HG03521 (cell line): ENCODE measurements around the gene SPEF1.
A peak's percentile ranks its signal among the peaks of the same experiment; 100 is the strongest.
"Not testable (repeated sequence)": the region's sequence is repeated elsewhere in the genome, so short reads cannot be mapped to it uniquely, and the experiment has no call there.

Experiments used
- ATAC-seq: cut with Tn5 transposase; IDR thresholded peaks from one replicate; pipeline ENCODE4 v1.9.1; 2021; ENCODE audit warnings: mild to moderate bottlenecking, moderate library complexity; ENCODE audit not compliant: unreplicated experiment

The SPEF1 gene

DNA sequence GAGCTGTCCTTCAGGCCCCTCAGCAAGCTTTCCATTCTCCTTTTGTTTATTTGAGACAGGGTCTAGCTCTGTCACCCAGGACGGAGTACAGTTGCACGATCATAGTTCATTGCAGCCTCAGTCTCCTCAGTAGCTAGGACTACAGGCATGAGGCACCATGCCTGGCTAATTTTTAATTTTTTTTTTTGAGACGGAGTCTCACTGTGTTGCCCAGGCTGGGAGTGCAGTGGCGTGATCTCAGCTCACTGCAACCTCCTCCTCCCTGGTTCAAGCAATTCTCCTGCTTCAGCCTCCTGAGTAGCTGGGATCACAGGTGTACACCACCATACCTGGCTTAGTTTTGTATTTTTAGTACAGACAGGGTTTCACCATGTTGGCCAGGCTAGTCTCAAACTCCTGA is 8.0 kb upstream of the SPEF1 start:
- ATAC-seq, result not testable (repeated sequence)

DNA sequence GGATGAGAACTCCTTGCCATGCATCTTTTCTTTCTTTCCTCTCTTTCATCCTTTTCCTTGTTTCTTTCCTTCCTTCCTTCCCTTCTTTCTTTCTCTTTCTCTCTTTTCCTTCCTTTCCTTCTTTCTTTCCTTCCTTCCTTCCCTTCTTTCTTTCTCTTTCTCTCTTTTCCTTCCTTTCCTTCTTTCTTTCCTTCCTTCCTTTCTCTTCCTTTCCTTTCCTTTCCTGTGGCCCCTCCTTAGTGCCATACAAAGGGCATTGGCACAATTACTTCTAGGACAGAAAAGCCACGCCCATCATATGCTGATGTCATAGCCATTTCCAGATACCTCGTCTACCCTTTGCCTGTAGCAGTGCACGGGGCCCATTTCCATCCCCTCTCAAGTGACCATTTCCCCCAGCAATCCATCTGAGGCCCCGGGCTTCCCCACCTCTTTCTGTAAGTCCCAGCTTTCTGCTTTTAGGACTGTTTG is 7.5 kb upstream of the SPEF1 start:
- ATAC-seq, result no peak

DNA sequence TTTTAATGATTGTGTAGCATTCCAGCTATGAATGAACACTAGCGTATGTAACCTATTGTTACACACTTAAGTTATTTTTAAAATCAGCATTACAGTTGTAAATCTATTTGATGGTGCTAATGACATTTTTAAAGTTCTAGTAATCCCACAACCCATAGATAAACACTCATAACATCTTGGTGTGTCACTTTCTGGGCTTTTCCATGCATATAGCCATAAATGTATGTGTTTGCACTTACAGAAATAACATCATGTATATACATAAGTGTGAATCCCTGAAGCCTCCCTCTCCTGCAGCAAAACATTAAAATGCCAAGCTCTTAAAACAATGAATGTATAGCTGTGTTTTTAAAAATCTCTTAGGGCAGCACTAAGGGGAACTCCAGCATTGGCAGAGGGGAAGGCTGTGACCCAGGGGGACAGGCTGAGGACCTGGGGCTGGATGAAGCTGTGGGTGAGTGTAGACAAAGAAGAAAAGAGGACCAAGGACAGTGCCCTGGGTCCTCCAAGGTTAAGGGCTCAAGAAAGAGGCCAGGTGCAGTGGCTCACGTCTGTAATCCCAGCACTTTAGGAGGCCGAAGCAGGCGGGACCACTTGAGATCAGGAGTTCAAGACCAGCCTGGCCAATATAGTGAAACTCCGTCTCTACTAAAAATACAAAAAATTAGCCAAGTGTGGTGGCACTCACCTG is 6.2 kb upstream of the SPEF1 start:
- ATAC-seq, result no peak

DNA sequence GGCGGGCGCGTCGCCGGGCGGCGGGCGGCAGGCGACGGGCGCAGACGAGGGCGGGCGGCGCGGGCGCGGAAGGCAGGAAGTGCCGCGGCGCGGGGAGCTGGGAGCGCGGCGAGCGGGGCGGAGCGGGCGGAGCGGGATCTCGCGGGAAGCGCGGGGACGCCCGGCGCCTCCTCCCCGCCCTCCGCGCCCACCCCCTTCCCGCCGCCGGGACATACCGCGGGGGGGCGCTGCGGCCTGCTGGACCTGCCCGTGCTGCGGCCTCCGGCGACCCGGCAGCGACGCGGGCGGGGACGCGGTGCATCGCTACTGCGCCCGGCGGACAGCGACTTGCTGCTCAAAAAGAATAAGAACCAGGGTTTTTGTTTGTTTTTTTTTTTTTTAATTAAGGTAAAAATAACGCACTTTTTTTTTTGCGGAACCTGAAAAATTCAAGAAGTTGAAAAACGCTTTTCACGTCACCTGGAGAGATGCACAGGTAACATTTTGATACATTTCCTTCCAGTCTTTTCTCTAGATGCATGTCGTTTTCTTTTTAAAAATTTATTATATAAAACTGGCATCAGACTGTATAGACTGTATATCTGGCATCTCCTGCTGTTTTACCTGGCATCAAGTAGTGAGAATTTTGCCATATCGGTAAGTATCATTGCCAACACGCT is 5.5 kb upstream of the SPEF1 start, which contains the start of gene CENPB:
TSS of gene CENPB (minus strand) at position 76 of the 659 bp plus-strand sequence. CDS start 257 bp downstream, outside the sequence.
- peak; percentile 82 for ATAC-seq

DNA sequence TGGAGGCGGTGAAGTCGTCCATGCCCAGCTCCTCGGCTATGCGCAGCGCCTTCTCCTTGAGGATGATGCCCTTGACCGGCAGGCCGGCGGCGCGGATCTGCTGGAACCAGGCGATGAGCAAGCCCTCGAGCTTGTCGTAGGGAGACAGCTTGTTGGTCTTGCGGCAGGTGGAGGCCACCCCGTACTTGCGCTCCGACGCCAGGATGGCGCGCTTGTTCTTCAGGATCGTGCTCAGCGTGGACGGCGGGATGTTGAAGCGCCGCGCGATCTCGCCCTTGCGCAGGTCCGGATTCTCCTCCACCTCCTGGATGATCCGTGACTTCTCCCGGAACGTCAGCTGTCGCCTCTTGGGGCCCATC is 4.9 kb upstream of the SPEF1 start:
- ATAC-seq, result peak; percentile 17

DNA sequence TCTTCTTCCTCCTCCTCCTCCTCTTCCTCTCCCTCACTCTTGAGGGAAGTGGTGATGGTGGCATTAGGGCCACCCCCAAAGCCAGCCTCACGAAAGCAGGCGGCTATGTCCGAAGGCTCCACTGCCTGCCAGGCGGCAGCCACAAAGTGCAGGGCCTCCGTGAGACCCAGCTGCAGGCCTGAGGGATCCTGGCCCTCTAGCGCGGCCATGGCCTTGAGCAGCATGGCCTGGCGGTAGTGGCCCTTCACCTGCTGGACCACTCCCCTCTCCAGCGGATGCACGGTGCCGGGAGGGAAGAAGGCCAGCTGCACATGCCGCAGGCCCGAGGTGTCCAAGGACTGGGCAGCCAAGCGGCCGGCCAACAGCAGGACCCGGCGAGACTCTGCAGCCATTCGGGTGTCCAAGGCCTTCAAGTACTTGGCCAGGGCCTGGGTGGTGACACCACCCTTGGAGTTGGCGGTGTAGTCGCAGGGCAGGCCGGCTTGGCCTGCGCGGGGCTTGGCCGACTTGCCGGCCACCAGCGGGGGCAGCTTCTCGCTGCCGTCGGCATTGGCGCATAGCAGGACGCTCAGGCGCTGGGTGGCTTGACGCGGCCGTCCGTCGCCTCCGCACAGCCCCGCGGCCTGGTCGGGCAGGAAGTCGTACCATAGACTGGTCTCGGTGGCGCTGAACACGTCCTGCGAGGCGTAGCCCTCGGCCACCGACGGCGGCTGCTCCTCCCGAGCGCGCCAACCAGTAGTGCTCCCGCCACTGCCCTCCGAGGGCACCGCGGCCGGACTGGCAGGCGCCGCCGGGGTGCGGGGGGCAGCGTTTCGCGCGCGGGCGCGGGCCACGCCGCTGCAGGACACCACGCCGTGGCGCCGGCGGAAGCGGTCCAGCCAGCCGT is 4.2 kb upstream of the SPEF1 start:
- no peak for ATAC-seq

DNA sequence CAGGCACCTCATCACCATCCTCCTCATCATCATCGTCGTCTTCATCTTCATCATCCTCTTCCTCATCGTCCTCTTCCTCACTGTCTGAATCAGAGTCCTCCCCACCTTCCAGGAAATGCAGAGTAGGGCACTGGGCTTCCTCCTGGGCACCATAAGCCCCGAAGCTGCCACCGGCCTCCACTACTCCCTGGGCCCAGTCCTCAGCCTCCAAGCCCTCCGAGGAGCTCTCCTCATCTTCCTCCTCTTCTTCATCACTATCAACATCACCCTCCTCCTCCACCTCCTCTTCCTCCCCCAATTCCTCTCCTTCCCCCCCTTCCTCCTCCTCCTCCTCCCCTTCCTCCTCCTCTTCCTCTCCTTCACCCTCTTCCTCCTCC is 3.6 kb upstream of the SPEF1 start:
- ATAC-seq, result no peak

DNA sequence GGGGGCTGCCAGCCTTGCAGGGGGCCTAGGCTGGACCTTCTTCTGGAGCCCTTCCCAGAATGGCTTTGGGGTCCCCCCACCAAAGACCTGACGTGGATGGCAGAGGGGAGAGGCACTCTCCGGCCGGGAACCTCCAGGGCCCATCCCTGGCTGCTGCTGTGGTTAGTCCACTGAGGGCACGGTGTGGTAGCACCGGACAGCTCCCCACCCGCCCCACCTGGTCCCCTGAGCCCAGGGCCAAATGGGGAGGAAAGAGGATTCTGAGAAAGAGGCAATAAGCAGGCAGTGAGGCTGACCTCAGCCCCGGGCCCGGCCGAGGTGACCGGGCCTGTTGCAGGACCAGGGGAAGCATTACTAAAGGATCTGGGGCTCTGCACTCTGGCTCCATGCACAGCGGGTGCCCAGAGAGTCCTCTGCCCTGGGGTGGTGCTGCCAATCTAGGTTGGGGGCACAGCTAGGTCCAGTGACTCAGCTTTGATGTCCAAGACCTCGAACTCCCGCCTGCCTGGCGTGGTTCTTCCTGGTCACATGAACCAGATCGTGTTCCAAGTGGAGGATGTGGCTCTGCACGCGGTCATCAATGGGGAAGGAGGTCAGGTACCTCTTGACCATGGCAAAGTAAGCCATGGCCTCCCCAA is 3.1 kb upstream of the SPEF1 start:
- no peak for ATAC-seq

DNA sequence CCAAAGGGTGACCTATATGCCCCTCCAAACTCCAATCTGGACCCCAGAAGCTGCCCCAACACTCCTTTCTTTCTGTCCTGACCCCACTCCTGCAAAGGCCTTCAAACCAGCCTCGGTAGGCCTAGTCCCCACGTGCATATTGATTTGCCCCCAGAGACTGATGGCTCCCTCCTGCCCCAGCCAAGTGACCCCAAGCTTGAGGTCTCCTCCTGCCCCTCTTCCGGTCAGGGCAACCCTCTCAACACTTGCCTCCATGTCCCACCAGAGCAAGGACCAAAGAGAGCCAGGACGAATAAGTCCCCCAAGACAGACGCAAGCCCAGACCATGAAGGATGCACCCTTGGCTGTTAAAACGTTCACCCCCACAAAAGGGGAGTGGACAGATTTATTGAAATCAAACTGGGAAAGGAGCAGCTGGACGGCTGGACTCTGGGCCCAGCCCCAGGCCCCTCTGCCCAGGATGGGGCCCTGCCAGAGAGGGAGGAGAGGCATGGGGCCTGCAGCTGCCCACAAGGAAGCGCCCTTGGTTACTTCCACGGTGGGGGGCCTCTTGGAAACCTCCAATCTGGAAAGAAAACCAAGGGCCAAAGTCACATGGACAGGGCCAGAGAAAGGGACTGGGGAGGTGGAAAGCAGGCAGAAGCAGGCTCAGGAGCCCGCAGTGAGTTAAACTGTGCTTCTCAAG is 2.4 kb upstream of the SPEF1 start:
- ATAC-seq, result no peak

DNA sequence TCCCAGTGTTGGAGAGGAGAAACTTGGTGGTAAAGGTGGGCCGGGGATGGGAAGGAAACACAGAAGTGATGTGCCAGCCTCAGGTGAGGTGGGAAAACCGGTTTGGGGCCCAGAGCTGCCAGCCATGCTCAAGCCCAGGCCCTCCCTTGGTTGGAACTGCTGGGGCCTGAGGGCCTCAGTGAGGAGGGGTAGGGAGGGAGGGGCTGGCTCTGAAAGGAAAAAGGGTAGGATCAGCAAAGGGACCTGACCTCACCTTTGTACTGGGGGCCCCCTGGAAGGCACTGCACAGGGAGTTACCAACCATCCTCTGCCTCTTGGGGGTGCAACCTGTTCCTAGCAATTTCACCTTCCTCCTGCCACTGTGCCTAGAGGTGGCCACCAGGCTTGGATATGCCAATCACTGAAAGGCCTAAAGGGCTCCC is 1.8 kb upstream of the SPEF1 start:
- ATAC-seq, result no peak

DNA sequence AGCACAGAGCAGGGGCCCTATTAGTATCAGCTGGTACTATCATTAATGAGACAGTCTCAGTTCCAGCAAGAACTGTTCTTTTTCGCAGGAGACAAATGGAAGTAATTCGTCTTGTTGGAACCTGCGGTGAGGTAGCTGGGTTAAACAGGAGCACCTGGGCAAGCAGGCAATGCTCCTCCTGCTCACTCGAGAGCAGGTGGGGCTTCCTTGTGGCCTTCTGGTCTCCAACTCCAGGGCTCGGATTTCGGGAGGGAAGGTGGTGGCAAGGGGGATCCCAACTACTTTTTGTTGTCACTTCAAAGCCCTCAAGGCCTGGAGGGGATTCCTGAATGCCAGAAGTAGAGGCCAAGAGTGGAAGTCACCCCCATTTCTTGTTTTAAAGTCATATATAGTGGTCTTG is 1.3 kb upstream of the SPEF1 start:
- no peak for ATAC-seq

DNA sequence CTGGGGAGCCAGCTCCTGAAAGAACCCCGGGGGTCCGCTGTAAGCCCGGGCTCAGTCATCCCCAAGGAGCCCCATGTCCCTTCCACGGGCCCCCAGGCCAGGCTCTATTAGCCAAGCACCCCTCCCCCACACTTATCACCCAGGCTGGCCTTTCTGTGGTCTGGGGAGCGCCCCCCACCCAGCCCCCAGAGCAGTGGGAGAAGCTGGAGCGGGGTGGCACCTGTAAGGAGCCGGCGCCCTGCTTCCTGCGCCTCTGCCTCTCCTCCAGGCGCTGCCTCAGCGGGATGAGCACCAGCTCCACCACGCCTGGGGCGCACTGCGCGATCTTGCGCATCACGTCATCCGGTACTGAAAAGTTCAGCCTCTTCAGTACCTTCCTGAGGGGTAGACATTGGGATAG is 2.3 kb downstream of the SPEF1 start:
- ATAC-seq, result no peak

DNA sequence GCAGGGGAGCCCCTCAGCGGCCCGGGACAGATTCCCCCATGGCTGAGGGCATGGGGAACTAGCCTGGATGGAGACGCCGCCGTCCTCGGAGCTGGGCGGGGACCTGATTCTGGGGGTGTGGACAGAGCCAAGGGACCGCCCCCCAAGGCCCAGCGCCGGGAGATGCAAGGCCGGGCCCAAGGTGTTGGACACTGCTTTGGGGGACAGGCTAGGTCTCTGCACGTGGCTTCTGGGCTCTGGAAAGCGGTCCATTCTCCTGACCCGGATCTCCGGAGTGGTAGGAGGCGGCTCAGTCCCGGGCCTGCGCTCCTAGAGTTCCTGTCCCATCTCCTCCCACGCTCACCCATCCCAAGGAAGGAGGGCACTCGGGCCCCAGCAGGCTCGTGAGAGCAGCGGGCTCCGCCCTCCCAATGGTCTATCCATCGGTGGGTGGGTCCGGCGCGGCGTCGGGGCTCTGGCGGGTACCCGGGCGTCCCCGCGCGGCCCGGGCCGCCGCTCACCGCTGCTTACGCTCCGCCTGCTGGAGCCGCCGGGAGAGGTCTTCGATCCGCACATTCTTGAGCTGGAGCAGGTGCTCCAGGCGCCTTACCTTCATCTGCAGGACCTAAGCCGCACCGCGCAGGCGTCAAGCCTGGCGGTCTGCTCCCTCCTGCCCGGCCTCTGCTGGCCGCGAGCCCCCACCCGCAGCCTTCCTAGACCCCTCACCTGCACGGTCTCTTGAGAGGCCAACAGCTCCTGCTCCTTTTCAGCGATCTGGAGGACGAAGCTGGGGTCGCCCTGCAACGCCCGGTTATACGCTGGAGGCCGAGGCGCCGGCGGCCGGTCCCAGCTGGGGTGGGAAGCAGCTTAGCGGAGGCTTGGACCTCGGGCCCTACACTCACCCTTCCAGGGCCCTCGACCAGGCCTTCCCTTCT is 3.3 kb downstream of the SPEF1 start:
- ATAC-seq, result no peak

DNA sequence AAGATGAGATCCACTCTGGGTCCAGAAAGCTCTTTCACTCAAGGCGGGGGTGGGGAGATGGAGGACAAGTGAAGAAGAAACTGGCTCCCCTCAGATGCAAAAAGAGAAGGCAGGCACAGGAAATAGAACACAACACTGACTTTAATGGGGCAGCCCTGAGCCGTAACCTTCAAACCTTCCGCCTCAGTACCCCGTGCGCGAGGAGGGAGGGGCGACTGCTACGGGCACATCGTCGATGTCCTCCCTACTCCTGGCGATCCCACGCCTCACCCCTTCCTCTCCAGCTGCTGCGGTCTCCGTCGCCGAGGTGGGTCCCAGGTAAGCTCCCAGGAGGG is 3.9 kb downstream of the SPEF1 start:
- no peak for ATAC-seq

DNA sequence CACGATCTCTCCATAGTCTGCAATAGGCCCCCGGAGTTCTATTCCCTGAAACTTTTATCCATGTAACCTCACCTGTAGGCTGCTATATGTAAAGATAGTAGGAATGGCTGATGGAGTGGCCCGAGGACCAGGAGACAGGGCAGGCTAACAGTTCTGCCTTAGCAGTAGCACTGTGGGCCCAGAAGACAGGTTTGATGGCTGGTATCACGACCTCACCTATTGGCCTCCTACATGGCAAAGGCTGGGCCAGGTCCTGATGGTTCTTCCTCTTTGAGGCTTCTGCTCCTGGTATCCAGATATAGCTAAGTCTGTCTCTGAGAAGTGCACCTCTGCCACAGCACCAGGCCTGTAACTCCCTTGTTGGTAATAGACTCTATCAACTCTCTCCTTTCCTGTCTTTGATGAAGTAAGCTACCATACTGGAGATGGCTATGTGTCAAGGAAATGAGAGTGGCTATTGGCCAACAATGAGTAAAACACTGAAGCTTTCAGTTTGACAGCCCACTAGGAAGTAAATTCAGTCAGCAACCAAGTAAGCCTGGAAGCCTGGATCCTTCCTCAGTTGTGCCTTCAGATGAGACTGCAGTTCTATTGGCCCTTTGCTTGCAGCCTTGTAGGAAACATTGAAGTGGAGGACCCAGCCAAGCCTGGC is 5.7 kb downstream of the SPEF1 start:
- no peak for ATAC-seq

DNA sequence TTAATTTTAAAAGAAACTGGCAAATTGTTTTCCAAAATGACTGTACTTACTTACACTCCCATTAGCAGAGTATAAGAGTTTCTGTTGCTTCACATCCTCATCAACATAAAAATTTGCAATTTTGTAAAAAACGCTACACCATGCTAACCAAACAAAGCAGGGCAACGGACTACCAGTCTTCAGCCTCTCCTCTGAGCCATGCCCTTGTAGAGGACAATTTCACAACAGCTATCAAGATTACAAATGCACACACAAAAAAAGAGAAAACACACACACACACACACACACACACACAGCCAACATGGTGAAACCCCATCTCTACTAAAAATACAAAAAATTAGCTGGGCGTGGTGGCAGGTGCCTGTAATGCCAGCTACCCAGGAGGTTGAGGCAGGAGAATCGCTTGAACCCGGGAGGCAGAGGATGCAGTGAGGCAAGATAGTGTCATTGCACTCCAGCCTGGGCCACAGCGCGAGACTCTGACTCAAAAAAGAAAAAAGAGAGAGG is 9.6 kb downstream of the SPEF1 start:
- ATAC-seq, result no peak

DNA sequence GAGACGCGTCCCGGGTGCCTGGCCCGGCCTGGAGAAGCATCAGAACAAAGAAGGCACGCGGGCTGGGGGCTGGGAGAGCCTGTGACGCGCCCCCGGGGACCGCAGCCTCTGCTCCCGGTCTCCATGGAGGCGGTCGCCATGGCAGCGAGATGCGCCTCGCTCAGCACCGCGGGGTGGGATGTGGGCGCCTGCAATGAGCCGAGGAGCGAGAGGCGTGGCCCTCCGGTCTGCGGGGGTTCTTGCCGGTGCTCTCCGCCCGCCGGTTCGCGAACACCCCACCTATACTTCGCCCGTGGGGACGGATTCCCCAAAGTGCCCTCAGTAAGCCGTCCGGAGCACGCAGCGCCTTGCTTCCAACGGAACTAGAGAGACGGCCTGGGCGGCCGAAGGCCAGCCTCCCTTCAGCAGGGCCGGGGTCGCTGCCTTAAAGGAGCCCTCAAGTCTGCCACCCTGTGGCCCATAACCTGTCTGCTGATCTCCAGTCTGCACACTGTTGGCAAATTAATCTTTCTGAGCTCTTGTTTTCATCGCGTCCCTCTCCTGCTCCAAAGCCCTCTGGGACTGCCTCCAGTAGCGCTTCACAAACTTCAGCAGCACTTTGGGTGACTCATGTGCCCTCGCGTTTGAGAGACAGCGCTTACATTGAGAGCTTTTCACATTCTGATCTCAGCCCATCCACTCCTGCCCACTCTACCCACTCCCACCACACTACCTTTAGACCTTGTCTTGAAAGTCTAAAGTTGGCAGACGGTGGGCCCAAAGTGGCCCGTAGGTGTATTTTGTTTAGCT is 12.7 kb downstream of the SPEF1 start:
- peak; percentile 21 for ATAC-seq
